ENCODE results near the gene CMC2.

DNA sequence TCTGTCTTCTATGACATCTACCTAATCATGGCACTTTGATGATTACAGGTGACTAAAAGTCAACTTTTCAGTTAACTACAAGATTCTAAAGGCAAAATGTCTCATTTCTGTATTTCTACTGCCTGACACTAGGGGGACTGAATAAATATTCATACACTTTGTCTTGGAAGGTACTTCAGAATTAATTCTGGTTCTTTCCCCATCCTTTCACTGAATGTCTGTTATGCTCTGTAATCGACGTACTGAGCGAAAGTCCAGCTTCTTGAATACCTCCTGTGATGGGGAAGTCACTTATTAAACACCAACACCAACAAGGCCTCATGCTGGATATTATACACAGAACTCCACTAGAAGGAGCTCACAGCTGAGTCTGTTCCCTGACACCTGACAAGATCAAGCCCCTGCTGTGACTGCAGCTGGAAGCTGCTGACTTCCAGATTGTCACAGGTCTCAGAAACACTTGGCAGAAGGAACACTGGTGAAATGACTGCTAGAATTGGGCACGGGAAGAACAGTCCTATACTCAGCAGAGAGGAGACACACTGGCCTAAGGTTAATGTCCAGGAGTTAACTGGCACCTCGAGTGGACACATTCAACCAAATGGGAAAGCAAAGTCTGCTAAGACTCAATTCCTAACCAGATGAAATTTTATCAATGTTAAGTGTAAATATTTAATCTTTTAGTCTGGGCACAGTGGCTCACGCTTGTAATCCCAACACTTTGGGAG, 31.9 kb downstream of the CMC2 start:
- TF ChIP-seq, protein P1, sequence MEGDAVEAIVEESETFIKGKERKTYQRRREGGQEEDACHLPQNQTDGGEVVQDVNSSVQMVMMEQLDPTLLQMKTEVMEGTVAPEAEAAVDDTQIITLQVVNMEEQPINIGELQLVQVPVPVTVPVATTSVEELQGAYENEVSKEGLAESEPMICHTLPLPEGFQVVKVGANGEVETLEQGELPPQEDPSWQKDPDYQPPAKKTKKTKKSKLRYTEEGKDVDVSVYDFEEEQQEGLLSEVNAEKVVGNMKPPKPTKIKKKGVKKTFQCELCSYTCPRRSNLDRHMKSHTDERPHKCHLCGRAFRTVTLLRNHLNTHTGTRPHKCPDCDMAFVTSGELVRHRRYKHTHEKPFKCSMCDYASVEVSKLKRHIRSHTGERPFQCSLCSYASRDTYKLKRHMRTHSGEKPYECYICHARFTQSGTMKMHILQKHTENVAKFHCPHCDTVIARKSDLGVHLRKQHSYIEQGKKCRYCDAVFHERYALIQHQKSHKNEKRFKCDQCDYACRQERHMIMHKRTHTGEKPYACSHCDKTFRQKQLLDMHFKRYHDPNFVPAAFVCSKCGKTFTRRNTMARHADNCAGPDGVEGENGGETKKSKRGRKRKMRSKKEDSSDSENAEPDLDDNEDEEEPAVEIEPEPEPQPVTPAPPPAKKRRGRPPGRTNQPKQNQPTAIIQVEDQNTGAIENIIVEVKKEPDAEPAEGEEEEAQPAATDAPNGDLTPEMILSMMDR (optimal IDR thresholded peaks at IDR 0.05 in 1 of 3, IDR thresholded peaks at IDR 0.05 in 1 of 3, conservative IDR thresholded peaks at IDR 0.05 in 1 of 3; ENCODE audit: extremely low read depth in 1 of 3, insufficient read depth in 2 of 3, low read length in 3 of 3), result peak in 2 of 3 experiments; percentile 38 to 48
- TF ChIP-seq EZH2 (IDR thresholded peaks at IDR 0.05; ENCODE audit: low read length), result no peak
